Measurements from ENCODE around the gene CRB1. TPM values are rescaled to one million over a fixed set of nuclear protein-coding genes. Genes with fewer than 3 reads are reported as not detected.

The CRB1 gene
- total RNA-seq, 6 experiments from 2014 or later = 0.07 TPM; not detected in 5

- peaks cover 3% of the 10 kb centered on the region for H3K27me3 Mint-ChIP-seq (ENCODE audit: insufficient read depth)
- TF ChIP-seq, protein P1, sequence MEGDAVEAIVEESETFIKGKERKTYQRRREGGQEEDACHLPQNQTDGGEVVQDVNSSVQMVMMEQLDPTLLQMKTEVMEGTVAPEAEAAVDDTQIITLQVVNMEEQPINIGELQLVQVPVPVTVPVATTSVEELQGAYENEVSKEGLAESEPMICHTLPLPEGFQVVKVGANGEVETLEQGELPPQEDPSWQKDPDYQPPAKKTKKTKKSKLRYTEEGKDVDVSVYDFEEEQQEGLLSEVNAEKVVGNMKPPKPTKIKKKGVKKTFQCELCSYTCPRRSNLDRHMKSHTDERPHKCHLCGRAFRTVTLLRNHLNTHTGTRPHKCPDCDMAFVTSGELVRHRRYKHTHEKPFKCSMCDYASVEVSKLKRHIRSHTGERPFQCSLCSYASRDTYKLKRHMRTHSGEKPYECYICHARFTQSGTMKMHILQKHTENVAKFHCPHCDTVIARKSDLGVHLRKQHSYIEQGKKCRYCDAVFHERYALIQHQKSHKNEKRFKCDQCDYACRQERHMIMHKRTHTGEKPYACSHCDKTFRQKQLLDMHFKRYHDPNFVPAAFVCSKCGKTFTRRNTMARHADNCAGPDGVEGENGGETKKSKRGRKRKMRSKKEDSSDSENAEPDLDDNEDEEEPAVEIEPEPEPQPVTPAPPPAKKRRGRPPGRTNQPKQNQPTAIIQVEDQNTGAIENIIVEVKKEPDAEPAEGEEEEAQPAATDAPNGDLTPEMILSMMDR (IDR thresholded peaks at IDR 0.05) = peak; percentile 86
Measured at GRCh38 chr1:197327776-197328364, 59.8 kb downstream of the CRB1 start.

GRCh38 chr1:197330213-197330612 is 62.2 kb downstream of the CRB1 start:
- no peak for DNase-seq
- H3K4me1 Mint-ChIP-seq (ENCODE audit: low read depth) = no peaks in the 10 kb centered on the region
- H3K36me3 Mint-ChIP-seq (ENCODE audit: low read depth) = no peaks in the 10 kb centered on the region
- TF ChIP-seq, protein P1 (IDR thresholded peaks at IDR 0.05) = no peak
- no peak overlapping the region for H3K27ac Mint-ChIP-seq
- H3K9me3 Mint-ChIP-seq = no peaks in the 10 kb centered on the region
- H3K27me3 Mint-ChIP-seq (ENCODE audit: insufficient read depth) = peaks cover 3% of the 10 kb centered on the region
- H3K4me3 Mint-ChIP-seq = no peak overlapping the region

More at GRCh38 chr1:197327776-197328364, 59.8 kb downstream of the CRB1 start:
- H3K4me3 Mint-ChIP-seq = no peak overlapping the region; the same call in 1 of the 2 replicates
- H3K27ac Mint-ChIP-seq = no peak overlapping the region
- no peaks in the 10 kb centered on the region for H3K36me3 Mint-ChIP-seq (ENCODE audit: low read depth)
- DNase-seq = no peak
- H3K9me3 Mint-ChIP-seq = no peaks in the 10 kb centered on the region
- H3K4me1 Mint-ChIP-seq (ENCODE audit: low read depth) = no peaks in the 10 kb centered on the region

DNA sequence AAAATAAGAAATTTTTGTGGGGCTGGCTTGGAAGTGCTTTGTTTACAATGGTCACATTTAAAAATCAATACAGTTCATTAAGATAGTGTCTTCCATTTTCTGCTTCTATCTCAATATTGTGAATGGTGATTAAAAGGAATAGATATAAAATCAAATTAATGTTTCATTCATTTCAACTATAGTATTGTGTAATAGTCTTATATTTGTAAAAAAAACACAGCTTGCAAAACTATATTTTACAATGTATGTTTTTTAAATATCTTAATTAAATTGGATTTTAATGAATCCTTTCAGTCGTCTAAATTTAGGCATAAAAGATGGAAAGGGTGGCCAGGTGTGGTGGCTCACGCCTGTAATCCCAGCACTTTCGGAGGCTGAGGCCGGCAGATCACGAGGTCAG is 63.5 kb downstream of the CRB1 start:
- DNase-seq = no peak
- H3K27me3 Mint-ChIP-seq (ENCODE audit: insufficient read depth) = peaks cover 3% of the 10 kb centered on the region
- H3K4me3 Mint-ChIP-seq = no peak overlapping the region
- no peak overlapping the region for H3K27ac Mint-ChIP-seq
- H3K9me3 Mint-ChIP-seq = no peaks in the 10 kb centered on the region
- TF ChIP-seq, protein P1 (IDR thresholded peaks at IDR 0.05) = no peak
- H3K4me1 Mint-ChIP-seq (ENCODE audit: low read depth) = peaks cover 8% of the 10 kb centered on the region; the same call in 1 of the 2 replicates
- no peaks in the 10 kb centered on the region for H3K36me3 Mint-ChIP-seq (ENCODE audit: low read depth)

GRCh38 chr1:197333041-197333440 is 65.0 kb downstream of the CRB1 start:
- Mint-ChIP-seq H3K36me3 (ENCODE audit: low read depth) (no peaks in the 10 kb centered on the region), H3K27ac (no peak overlapping the region), H3K27me3 (ENCODE audit: insufficient read depth) (peaks cover 3% of the 10 kb centered on the region), H3K4me1 (ENCODE audit: low read depth) (peaks cover 12% of the 10 kb centered on the region; the same call in 1 of the 2 replicates), H3K4me3 (no peak overlapping the region), H3K9me3 (no peaks in the 10 kb centered on the region)
- TF ChIP-seq, protein P1 (IDR thresholded peaks at IDR 0.05) = no peak
- DNase-seq = no peak

DNA sequence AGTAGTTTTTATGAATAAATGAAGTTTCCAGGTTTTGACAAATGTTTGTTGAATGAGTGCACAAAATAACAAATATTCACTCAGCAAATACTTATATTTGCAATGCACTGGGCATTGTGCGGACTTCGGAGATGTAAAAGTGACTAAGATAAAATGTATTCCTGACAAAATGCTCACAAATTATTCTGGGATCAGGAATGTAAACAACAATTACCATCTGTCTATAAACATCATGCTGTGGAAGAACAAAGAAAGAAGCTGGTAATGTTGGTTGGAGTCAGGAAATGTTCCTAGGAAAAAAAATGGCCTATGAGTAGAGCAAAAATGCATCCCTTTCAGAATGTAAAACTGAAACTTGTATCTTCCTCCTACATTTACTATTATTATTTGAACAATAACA is 68.5 kb downstream of the CRB1 start:
- Mint-ChIP-seq H3K4me1 (ENCODE audit: low read depth) (peaks cover 21% of the 10 kb centered on the region), H3K4me3 (no peak overlapping the region), H3K9me3 (no peaks in the 10 kb centered on the region), H3K27ac (no peak overlapping the region), H3K36me3 (ENCODE audit: low read depth) (no peaks in the 10 kb centered on the region), H3K27me3 (ENCODE audit: insufficient read depth) (no peaks in the 10 kb centered on the region; the same call in 1 of the 2 replicates)
- DNase-seq = no peak
- TF ChIP-seq, protein P1 (IDR thresholded peaks at IDR 0.05) = no peak

All from HFFc6 (cell line).